C4-2B (cell line): ENCODE measurements around the gene MR1.
A peak's percentile ranks its signal among the peaks of the same experiment; 100 is the strongest.

Experiments
- CTCF ChIP-seq: fragments of 450-650 bp; conservative IDR thresholded peaks from 2 replicates; pipeline ENCODE4 v1.5.1; 2017; ENCODE audit warnings: mild to moderate bottlenecking
- ZFX ChIP-seq: fragments of 450-650 bp; IDR thresholded peaks from 2 replicates; pipeline ENCODE4 v1.6.1; 2017

- TF ChIP-seq CTCF (no peak), ZFX (peak; percentile 49)
Measured at GRCh38 chr1:181105134-181106021, 71.6 kb downstream of the MR1 start.
